ENCODE measurements around the gene ADRA2C. TPM values are rescaled to one million over a fixed set of nuclear protein-coding genes. Genes with fewer than 3 reads are reported as not detected.

ADRA2C gene
- total and polyA plus RNA-seq, 2 of the 13 experiments (the other 11 are each of a cell fraction or from before 2014, with no cell fraction given) = 15.4 to 69.7 TPM

GRCh38 chr4:3730422-3731190, 35.6 kb upstream of the ADRA2C start:
- Histone ChIP-seq H4K20me1 (ENCODE audit: insufficient read depth, low read length) (no peaks in the 10 kb centered on the region; the same call in 1 of the 2 replicates), H3K79me2 (ENCODE audit: insufficient read depth, low read length) (no peaks in the 10 kb centered on the region), H2AFZ (ENCODE audit: low read length) (no peak overlapping the region), H3K27ac (ENCODE audit: extremely low read length, insufficient read depth, low read length) (no peak overlapping the region), H3K27me3 (ENCODE audit: control insufficient read depth in 1 of 2, insufficient read depth in 2 of 2, low read length in 2 of 2) (peaks cover 8 to 52% of the 10 kb centered on the region in 2 experiments), H3K9ac (ENCODE audit: insufficient read depth, low read depth, low read length) (no peak overlapping the region), H3K9me3 (ENCODE audit: low read length) (no peaks in the 10 kb centered on the region), H3K36me3 (replicated peaks in 1 of 2; ENCODE audit: control insufficient read depth in 1 of 2, insufficient read depth in 2 of 2, low read length in 2 of 2) (no peaks in the 10 kb centered on the region), H3K4me2 (ENCODE audit: low read depth, low read length) (no peak overlapping the region), H3K4me3 (replicated peaks in 1 of 3; ENCODE audit: insufficient read depth in 1 of 3, low read depth in 2 of 3, low read length in 3 of 3) (no peak overlapping the region), H3K4me1 (ENCODE audit: insufficient read depth, low read length) (no peaks in the 10 kb centered on the region)
- no peak for DNase-seq (ENCODE audit: low spot score)
- no peak for ATAC-seq
- CTCF ChIA-PET (ENCODE audit: low intra/inter-chr PET ratio, low total read pairs) = no interaction called here
- WGBS (ENCODE audit: low lambda C conversion rate) = 34% methylated on average over 11 of the region's 17 CpGs
- no peak for TF ChIP-seq POLR2G (IDR thresholded peaks at IDR 0.05; ENCODE audit: low read depth, low read length)
- TF ChIP-seq MTERF4 (CRISPR knock-in tag; IDR thresholded peaks at IDR 0.05) = no peak
- TF ChIP-seq ATF3 (CRISPR knock-in tag; IDR thresholded peaks at IDR 0.05) = no peak
- no peak for TF ChIP-seq ZNF772 (CRISPR knock-in tag; IDR thresholded peaks at IDR 0.05)
- TF ChIP-seq ZNF7 (CRISPR knock-in tag; IDR thresholded peaks at IDR 0.05) = no peak
- TF ChIP-seq MLLT10 (CRISPR knock-in tag; IDR thresholded peaks at IDR 0.05) = no peak
- TF ChIP-seq HDAC1 (CRISPR knock-in tag; IDR thresholded peaks at IDR 0.05) = no peak
- no peak for TF ChIP-seq ISL2 (CRISPR knock-in tag; IDR thresholded peaks at IDR 0.05)
- no peak for TF ChIP-seq ZSCAN12 (CRISPR knock-in tag; IDR thresholded peaks at IDR 0.05)
- intact Hi-C loops (cut with micrococcal nuclease; ENCODE audit: unreplicated experiment) = no loop called here
- FAIRE-seq = no peak
- no TSS peak for BruUV-seq (replicated peaks)
- in situ Hi-C loops (cut with HindIII; ENCODE audit: extremely low pct_ligation_motif_present, low pct_unique_long_range_greater_than_20kb) = no loop called here
- POLR2A ChIA-PET = no interaction called here

Measured in HepG2 (cell line).